ENCODE results near the gene XYLT1.

DNA sequence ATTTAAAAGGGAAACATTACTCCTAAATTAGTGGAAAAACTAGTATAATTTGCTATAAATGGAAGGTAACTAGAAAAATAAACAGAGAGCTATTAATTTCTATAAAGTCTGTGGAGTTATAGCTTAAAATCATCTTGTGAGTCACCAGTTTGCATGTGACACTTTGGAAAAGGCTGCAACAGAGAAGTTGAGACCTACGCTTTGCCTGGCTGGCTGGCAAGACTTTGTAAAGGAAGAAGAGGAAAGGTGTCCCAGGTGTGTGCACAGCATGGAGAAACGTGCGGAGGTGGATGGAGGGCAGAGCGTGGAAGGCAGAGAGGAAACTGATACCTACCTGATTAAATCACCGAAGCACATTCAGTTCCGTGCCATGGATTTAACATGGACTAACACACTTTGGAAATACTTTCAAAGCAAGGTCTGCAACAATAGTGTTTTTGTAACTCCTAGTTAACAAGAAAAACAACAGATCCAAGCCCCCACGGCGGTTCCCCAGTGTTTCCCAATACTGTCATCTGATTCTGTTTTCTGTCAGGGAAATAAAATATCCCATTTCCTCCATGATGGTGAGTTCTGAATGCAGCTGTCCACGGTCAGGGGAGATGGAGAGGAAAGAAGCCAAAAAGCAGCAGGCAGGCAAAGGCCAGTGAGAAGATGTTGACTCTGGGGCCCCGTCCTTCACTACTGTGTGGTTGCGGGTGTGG is 134.8 kb downstream of the XYLT1 start:
- TF ChIP-seq MXI1 (IDR thresholded peaks at IDR 0.05; ENCODE audit: borderline replicate concordance, low read depth, low read length) = no peak
- TF ChIP-seq, protein P1, sequence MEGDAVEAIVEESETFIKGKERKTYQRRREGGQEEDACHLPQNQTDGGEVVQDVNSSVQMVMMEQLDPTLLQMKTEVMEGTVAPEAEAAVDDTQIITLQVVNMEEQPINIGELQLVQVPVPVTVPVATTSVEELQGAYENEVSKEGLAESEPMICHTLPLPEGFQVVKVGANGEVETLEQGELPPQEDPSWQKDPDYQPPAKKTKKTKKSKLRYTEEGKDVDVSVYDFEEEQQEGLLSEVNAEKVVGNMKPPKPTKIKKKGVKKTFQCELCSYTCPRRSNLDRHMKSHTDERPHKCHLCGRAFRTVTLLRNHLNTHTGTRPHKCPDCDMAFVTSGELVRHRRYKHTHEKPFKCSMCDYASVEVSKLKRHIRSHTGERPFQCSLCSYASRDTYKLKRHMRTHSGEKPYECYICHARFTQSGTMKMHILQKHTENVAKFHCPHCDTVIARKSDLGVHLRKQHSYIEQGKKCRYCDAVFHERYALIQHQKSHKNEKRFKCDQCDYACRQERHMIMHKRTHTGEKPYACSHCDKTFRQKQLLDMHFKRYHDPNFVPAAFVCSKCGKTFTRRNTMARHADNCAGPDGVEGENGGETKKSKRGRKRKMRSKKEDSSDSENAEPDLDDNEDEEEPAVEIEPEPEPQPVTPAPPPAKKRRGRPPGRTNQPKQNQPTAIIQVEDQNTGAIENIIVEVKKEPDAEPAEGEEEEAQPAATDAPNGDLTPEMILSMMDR (conservative IDR thresholded peaks at IDR 0.05; ENCODE audit: low read depth, low read length) = no peak
